Liver (tissue), 9 donors: ENCODE results near the gene TAF11L4. TPM values are rescaled to one million over a fixed set of nuclear protein-coding genes. Genes with fewer than 3 reads are reported as not detected.
"Not testable (repeated sequence)": the region's sequence is repeated elsewhere in the genome, so short reads cannot be mapped to it uniquely, and the experiment has no call there.

ENCODE experiments used
- DNase-seq: peaks from one replicate; pipeline ENCODE4 v3.0.0-alpha.2; 2017; ENCODE audit warnings: low spot score
- H3K27ac ChIP-seq, 2 donors: one replicate each; pipeline ENCODE4 v1.7.0; 2013; ENCODE audit warnings: inconsistent platforms in 2 of 2, low read length in 2 of 2, control low read depth in 1 of 2, low read depth in 1 of 2, mild to moderate bottlenecking in 1 of 2
- H3K27me3 ChIP-seq, 4 donors: one replicate each; pipeline versions ENCODE4 v1.6.1 to v1.7.0; 2013; ENCODE audit warnings: low read length in 3 of 4, inconsistent platforms in 1 of 4, mild to moderate bottlenecking in 1 of 4, moderate library complexity in 1 of 4; ENCODE audit not compliant: control insufficient read depth in 4 of 4, insufficient read depth in 4 of 4
- H3K36me3 ChIP-seq, 4 donors: one replicate each; pipeline versions ENCODE4 v1.6.1 to v1.7.0; 2013; ENCODE audit warnings: low read length in 3 of 4, mild to moderate bottlenecking in 3 of 4, low read depth in 1 of 4, moderate library complexity in 1 of 4; ENCODE audit not compliant: control insufficient read depth in 4 of 4, insufficient read depth in 3 of 4
- H3K4me1 ChIP-seq, 4 donors: one replicate each; pipeline versions ENCODE4 v1.6.1 to v1.7.0; 2013; ENCODE audit warnings: low read length in 3 of 4, mild to moderate bottlenecking in 3 of 4, moderate library complexity in 1 of 4; ENCODE audit not compliant: control insufficient read depth in 4 of 4, insufficient read depth in 4 of 4
- H3K4me3 ChIP-seq, 3 donors: one replicate each; pipeline versions ENCODE4 v1.6.1 to v1.7.0; 2013; ENCODE audit warnings: low read length in 3 of 3, control low read depth in 1 of 3, low read depth in 1 of 3, mild to moderate bottlenecking in 1 of 3
- H3K9ac ChIP-seq, 2 donors: one replicate each; pipeline ENCODE4 v1.7.0; 2013; ENCODE audit warnings: low read length in 2 of 2, mild to moderate bottlenecking in 2 of 2, moderate library complexity in 2 of 2, control low read depth in 1 of 2, low read depth in 1 of 2
- H3K9me3 ChIP-seq, 4 donors: one replicate each; pipeline versions ENCODE4 v1.6.1 to v1.7.0; 2013; ENCODE audit warnings: low read length in 3 of 4; ENCODE audit not compliant: control insufficient read depth in 4 of 4
- EGR1 ChIP-seq, 2 donors: IDR thresholded peaks; 2 replicates each; pipeline ENCODE4 v1.6.1; 2016 to 2018; ENCODE audit warnings: antibody characterized with exemption in 2 of 2, low read depth in 2 of 2
- FOXA1 ChIP-seq: IDR thresholded peaks from 2 replicates; pipeline ENCODE4 v1.6.1; 2016; ENCODE audit warnings: antibody characterized with exemption
- FOXA2 ChIP-seq: IDR thresholded peaks from 2 replicates; pipeline ENCODE4 v1.6.1; 2016; ENCODE audit warnings: antibody characterized with exemption
- GABPA ChIP-seq, 2 donors: IDR thresholded peaks in 1 of 2; conservative IDR thresholded peaks in 1 of 2; 2 replicates each; pipeline ENCODE4 v1.6.1; 2016; ENCODE audit warnings: antibody characterized with exemption in 2 of 2, mild to moderate bottlenecking in 1 of 2, moderate library complexity in 1 of 2
- HNF4G ChIP-seq: IDR thresholded peaks from 2 replicates; pipeline ENCODE4 v1.6.1; 2016; ENCODE audit warnings: antibody characterized with exemption
- JUND ChIP-seq, 2 donors: IDR thresholded peaks; 2 replicates each; pipeline ENCODE4 v1.6.1; 2016; ENCODE audit warnings: antibody characterized with exemption in 2 of 2
- SP1 ChIP-seq: IDR thresholded peaks from 2 replicates; pipeline ENCODE4 v1.6.1; 2018; ENCODE audit warnings: antibody characterized with exemption, mild to moderate bottlenecking
- TAF1 ChIP-seq: conservative IDR thresholded peaks from 2 replicates; pipeline ENCODE4 v1.6.1; 2016; ENCODE audit warnings: antibody characterized with exemption, mild to moderate bottlenecking
- YY1 ChIP-seq: IDR thresholded peaks from 2 replicates; pipeline ENCODE4 v1.6.1; 2016; ENCODE audit warnings: antibody characterized with exemption, mild to moderate bottlenecking
- WGBS: extraction: QIAGEN DNeasy Blood & Tissue Kit; methylation state at CpG from one replicate; pipeline ENCODE4 v1.1.7; 2013; 5-methylcytosine and 5-hydroxymethylcytosine counted together
- polyA plus RNA-seq, 2 donors: library from polyadenylated mRNA; stranded (reverse) in 1 of 2; unstranded in 1 of 2; fragments of 200-250 nt in 1 of 2; fragments of >200 nt in 1 of 2; fragmentation: Nextera tagmentation in 1 of 2; extraction: Ambion mirVana in 1 of 2; gene quantifications; one replicate each; pipeline versions ENCODE4 v1.2.1 to v1.2.3, GENCODE V29; 2013 to 2015
- total RNA-seq, 2 donors: library from RNA; depleted of rRNA; stranded (reverse); fragments of >200 nt; gene quantifications; one replicate each; pipeline ENCODE4 v1.2.3, GENCODE V29; 2014
- TF ChIP-seq, protein P1 (sequence below): IDR thresholded peaks from 2 replicates; pipeline ENCODE4 v1.6.1; 2016; ENCODE audit warnings: antibody characterized with exemption
- TF ChIP-seq, protein P2 (sequence below): IDR thresholded peaks from 2 replicates; pipeline ENCODE4 v1.6.1; 2016; ENCODE audit warnings: antibody characterized with exemption
- TF ChIP-seq, protein P3 (sequence below): fragments of 150-350 bp; IDR thresholded peaks from 2 replicates; pipeline ENCODE4 v1.5.1; 2017; ENCODE audit warnings: improper control_type of control experiment, low read depth, low read length; ENCODE audit not compliant: missing input control
- TF ChIP-seq, protein P4 (sequence below): IDR thresholded peaks from 2 replicates; pipeline ENCODE4 v1.6.1; 2016; ENCODE audit warnings: antibody characterized with exemption
- donor health status: healthy.
- donor health status: healthy.
- donor health status: healthy.
- donor health status: healthy.
- donor health status: healthy.

The TAF11L4 gene
- total and polyA plus RNA-seq, 4 donors: not detected

DNA sequence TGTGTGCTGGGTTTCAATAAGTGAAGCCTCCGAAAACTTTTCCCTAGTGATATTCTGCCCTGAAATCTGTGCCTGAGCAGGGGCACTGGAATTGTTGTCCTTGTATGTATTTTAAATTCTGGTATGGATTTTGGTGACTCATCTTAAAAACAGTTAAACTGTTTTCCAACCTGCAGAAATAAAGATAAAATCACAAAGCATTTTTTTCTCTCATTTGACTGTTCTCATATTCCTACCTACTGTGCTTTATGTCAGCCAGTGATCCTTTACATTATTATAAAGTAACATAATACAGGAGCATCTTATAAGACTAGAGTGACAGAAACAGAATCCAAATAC, 34.5 kb upstream of the TAF11L4 start:
- Histone ChIP-seq H3K4me3 (no peak overlapping the region), H3K4me1 (no peaks in the 10 kb centered on the region), H3K27ac (no peak overlapping the region), H3K9me3 (no peaks in the 10 kb centered on the region), H3K36me3 (no peaks in the 10 kb centered on the region), H3K9ac (no peak overlapping the region), H3K27me3 (no peaks in the 10 kb centered on the region)
- TF ChIP-seq, protein P1, sequence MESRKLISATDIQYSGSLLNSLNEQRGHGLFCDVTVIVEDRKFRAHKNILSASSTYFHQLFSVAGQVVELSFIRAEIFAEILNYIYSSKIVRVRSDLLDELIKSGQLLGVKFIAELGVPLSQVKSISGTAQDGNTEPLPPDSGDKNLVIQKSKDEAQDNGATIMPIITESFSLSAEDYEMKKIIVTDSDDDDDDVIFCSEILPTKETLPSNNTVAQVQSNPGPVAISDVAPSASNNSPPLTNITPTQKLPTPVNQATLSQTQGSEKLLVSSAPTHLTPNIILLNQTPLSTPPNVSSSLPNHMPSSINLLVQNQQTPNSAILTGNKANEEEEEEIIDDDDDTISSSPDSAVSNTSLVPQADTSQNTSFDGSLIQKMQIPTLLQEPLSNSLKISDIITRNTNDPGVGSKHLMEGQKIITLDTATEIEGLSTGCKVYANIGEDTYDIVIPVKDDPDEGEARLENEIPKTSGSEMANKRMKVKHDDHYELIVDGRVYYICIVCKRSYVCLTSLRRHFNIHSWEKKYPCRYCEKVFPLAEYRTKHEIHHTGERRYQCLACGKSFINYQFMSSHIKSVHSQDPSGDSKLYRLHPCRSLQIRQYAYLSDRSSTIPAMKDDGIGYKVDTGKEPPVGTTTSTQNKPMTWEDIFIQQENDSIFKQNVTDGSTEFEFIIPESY: no peak
- TF ChIP-seq, protein P2, sequence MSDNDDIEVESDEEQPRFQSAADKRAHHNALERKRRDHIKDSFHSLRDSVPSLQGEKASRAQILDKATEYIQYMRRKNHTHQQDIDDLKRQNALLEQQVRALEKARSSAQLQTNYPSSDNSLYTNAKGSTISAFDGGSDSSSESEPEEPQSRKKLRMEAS: no peak
- TF ChIP-seq SP1 (no peak), JUND (IDR thresholded peaks at IDR 0.05) (no peak), FOXA2 (no peak)
- TF ChIP-seq, protein P3, sequence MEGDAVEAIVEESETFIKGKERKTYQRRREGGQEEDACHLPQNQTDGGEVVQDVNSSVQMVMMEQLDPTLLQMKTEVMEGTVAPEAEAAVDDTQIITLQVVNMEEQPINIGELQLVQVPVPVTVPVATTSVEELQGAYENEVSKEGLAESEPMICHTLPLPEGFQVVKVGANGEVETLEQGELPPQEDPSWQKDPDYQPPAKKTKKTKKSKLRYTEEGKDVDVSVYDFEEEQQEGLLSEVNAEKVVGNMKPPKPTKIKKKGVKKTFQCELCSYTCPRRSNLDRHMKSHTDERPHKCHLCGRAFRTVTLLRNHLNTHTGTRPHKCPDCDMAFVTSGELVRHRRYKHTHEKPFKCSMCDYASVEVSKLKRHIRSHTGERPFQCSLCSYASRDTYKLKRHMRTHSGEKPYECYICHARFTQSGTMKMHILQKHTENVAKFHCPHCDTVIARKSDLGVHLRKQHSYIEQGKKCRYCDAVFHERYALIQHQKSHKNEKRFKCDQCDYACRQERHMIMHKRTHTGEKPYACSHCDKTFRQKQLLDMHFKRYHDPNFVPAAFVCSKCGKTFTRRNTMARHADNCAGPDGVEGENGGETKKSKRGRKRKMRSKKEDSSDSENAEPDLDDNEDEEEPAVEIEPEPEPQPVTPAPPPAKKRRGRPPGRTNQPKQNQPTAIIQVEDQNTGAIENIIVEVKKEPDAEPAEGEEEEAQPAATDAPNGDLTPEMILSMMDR: no peak
- TF ChIP-seq, protein P4, sequence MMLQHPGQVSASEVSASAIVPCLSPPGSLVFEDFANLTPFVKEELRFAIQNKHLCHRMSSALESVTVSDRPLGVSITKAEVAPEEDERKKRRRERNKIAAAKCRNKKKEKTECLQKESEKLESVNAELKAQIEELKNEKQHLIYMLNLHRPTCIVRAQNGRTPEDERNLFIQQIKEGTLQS: no peak
- DNase-seq: no peak
- 85% methylated on average over 1 of the region's 1 CpG for WGBS

DNA sequence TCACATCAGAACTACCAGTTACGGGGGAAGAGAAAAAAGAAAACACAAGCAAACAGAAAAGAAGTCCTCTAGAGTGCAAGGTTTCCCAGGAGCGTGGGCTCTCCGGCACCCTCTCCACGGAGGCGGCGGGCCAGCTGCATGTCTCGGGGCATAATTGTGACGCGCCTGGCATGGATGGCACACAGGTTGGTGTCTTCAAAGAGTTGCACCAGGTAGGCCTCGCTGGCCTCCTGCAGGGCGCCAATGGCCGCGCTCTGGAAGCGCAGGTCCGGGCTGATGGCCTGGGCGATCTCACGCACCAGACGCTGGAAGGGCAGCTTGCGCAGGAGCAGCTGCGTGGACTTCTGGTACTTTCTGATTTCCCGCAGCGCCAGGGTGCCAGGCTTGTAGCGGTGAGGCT, 30.3 kb upstream of the TAF11L4 start:
- not testable (repeated sequence) for H3K9me3 ChIP-seq, DNase-seq, H3K9ac ChIP-seq, H3K4me3 ChIP-seq, H3K27me3 ChIP-seq, H3K4me1 ChIP-seq, H3K27ac ChIP-seq, H3K36me3 ChIP-seq
- 97% methylated on average over 23 of the region's 23 CpGs for WGBS

DNA sequence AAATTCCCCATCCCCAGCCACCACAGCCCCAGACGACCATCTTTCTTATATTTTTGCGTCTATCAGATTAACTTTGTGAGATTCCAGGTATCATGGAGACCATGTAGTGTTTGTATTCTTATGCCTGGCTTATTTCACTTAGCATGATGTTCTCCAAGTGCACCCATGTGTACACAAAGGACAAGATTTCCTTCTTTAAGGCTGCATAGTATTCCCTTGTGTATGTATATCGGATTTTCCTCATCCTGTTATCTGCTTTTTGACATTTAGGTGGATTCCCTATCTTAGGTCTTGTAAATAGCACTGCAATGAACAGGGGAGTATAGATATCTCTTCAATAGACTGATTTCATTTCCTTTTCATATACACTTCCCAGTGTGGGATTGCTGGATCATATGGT, 28.8 kb upstream of the TAF11L4 start:
- peaks cover 0 to 2% (median 0%) of the 10 kb centered on the region in 4 donors for H3K27me3 ChIP-seq
- H3K4me3 ChIP-seq: no peak overlapping the region
- TF ChIP-seq YY1 (no peak), EGR1 (IDR thresholded peaks at IDR 0.05; ENCODE audit: low read depth in 2 of 2) (no peak), GABPA (IDR thresholded peaks at IDR 0.05 in 1 of 2, conservative IDR thresholded peaks at IDR 0.05 in 1 of 2) (no peak), HNF4G (no peak), JUND (IDR thresholded peaks at IDR 0.05) (no peak), FOXA1 (no peak), TAF1 (no peak), FOXA2 (no peak)
- TF ChIP-seq, protein P4: no peak
- TF ChIP-seq, protein P2: no peak
- TF ChIP-seq, protein P3: no peak
- no peaks in the 10 kb centered on the region for H3K4me1 ChIP-seq
- peaks cover 0 to 3% (median under 1%) of the 10 kb centered on the region in 4 donors for H3K9me3 ChIP-seq
- H3K9ac ChIP-seq: no peak overlapping the region
- WGBS: 87% methylated on average over 3 of the region's 3 CpGs
- no peak overlapping the region for H3K27ac ChIP-seq
- no peak for DNase-seq
- no peaks in the 10 kb centered on the region for H3K36me3 ChIP-seq
